ENCODE results near the gene AP3S2. TPM values are rescaled to one million over a fixed set of nuclear protein-coding genes. Genes with fewer than 3 reads are reported as not detected.

AP3S2 gene
- total and polyA plus RNA-seq, 2 of the 13 experiments (the other 11 are each of a cell fraction or from before 2014, with no cell fraction given), result 17.6 to 44.4 TPM

DNA sequence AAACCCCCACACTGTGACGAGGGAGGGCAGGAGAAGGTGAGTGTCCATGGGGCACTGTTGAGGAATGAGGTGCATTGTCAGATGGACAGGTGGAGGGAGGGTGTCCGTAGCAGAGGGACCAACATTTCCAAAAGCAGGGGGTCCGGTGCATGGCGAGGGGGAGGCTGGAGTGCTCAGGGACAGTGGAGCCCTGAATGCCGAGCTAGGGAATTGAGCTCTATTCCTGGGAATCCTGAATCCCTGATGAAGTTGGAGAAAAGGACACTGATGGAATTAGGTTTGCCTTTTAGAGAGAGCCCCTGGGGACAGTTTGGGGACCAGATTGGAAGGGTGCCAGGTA is 71.2 kb downstream of the AP3S2 start (continued):
- TF ChIP-seq PCBP2 (optimal IDR thresholded peaks at IDR 0.05; ENCODE audit: low read depth, low read length, poor library complexity, severe bottlenecking), result no peak

DNA sequence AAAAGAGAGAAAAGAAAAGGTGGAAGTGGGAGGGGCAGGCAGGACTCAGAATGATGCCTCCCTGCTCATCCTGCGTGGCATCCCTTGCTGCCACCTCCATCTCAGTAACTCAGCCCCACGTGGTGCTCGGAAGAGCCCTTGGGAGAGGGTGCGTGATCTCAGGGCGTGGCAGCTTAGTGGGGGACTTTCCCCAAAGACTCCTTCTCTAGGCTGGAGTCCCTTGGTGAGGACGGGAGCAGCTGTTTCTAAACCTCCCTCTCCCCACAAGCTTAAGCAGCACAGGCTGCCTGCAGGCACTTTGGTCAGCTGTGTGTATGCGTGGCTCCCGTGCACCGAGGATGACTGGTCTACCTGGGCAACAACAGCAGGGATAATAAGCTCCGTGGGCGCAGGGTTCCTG is 71.8 kb downstream of the AP3S2 start:
- H3K4me1 ChIP-seq (ENCODE audit: insufficient read depth, low read length), result peaks cover 51% of the 10 kb centered on the region
- in situ Hi-C loops (cut with HindIII; ENCODE audit: extremely low pct_ligation_motif_present, low pct_unique_long_range_greater_than_20kb), result no loop called here
- no peak overlapping the region for H3K27ac ChIP-seq (ENCODE audit: extremely low read length, insufficient read depth, low read length)
- WGBS (ENCODE audit: low lambda C conversion rate), result 76% methylated on average over 7 of the region's 11 CpGs
- DNase-seq (ENCODE audit: low spot score) (no peak), ATAC-seq (no peak), FAIRE-seq (no peak)
- intact Hi-C loops (cut with micrococcal nuclease; ENCODE audit: unreplicated experiment), result no loop called here
- H2AFZ ChIP-seq (ENCODE audit: low read length), result no peak overlapping the region
- ChIA-PET CTCF (ENCODE audit: low intra/inter-chr PET ratio, low total read pairs) (no interaction called here), POLR2A (no interaction called here)
- no peaks in the 10 kb centered on the region for H3K36me3 ChIP-seq (replicated peaks in 1 of 2; ENCODE audit: control insufficient read depth in 1 of 2, insufficient read depth in 2 of 2, low read length in 2 of 2)
- H3K4me2 ChIP-seq (ENCODE audit: low read depth, low read length), result no peak overlapping the region
- H3K27me3 ChIP-seq (ENCODE audit: control insufficient read depth in 1 of 2, insufficient read depth in 2 of 2, low read length in 2 of 2), result peaks cover 0 to 15% of the 10 kb centered on the region in 2 experiments; a peak in 1 of 5 replicates
- H3K4me3 ChIP-seq (replicated peaks in 1 of 3; ENCODE audit: insufficient read depth in 1 of 3, low read depth in 2 of 3, low read length in 3 of 3), result no peak overlapping the region
- H3K9ac ChIP-seq (ENCODE audit: insufficient read depth, low read depth, low read length), result no peak overlapping the region
- TF ChIP-seq ZFY (CRISPR knock-in tag; IDR thresholded peaks at IDR 0.05) (no peak), ZNF749 (CRISPR knock-in tag; IDR thresholded peaks at IDR 0.05; ENCODE audit: borderline replicate concordance) (no peak), ZNF773 (CRISPR knock-in tag; IDR thresholded peaks at IDR 0.05; ENCODE audit: borderline replicate concordance) (no peak), KDM5A (IDR thresholded peaks at IDR 0.05; ENCODE audit: borderline replicate concordance, low read length) (no peak), ZNF572 (CRISPR knock-in tag; IDR thresholded peaks at IDR 0.05) (no peak), ZNF317 (CRISPR knock-in tag; IDR thresholded peaks at IDR 0.05) (no peak), ZNF326 (CRISPR knock-in tag; IDR thresholded peaks at IDR 0.05; ENCODE audit: borderline replicate concordance) (no peak), ELF3 (CRISPR knock-in tag; IDR thresholded peaks at IDR 0.05) (no peak), PAF1 (CRISPR knock-in tag; IDR thresholded peaks at IDR 0.05) (no peak), CENPT (CRISPR knock-in tag; IDR thresholded peaks at IDR 0.05; ENCODE audit: low read depth) (no peak)
- TF ChIP-seq, protein P1, sequence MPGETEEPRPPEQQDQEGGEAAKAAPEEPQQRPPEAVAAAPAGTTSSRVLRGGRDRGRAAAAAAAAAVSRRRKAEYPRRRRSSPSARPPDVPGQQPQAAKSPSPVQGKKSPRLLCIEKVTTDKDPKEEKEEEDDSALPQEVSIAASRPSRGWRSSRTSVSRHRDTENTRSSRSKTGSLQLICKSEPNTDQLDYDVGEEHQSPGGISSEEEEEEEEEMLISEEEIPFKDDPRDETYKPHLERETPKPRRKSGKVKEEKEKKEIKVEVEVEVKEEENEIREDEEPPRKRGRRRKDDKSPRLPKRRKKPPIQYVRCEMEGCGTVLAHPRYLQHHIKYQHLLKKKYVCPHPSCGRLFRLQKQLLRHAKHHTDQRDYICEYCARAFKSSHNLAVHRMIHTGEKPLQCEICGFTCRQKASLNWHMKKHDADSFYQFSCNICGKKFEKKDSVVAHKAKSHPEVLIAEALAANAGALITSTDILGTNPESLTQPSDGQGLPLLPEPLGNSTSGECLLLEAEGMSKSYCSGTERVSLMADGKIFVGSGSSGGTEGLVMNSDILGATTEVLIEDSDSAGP (CRISPR knock-in tag; IDR thresholded peaks at IDR 0.05; ENCODE audit: borderline replicate concordance), result no peak
- TF ChIP-seq, protein P2, sequence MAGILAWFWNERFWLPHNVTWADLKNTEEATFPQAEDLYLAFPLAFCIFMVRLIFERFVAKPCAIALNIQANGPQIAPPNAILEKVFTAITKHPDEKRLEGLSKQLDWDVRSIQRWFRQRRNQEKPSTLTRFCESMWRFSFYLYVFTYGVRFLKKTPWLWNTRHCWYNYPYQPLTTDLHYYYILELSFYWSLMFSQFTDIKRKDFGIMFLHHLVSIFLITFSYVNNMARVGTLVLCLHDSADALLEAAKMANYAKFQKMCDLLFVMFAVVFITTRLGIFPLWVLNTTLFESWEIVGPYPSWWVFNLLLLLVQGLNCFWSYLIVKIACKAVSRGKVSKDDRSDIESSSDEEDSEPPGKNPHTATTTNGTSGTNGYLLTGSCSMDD (CRISPR knock-in tag; IDR thresholded peaks at IDR 0.05), result no peak
- TF ChIP-seq, protein P3, sequence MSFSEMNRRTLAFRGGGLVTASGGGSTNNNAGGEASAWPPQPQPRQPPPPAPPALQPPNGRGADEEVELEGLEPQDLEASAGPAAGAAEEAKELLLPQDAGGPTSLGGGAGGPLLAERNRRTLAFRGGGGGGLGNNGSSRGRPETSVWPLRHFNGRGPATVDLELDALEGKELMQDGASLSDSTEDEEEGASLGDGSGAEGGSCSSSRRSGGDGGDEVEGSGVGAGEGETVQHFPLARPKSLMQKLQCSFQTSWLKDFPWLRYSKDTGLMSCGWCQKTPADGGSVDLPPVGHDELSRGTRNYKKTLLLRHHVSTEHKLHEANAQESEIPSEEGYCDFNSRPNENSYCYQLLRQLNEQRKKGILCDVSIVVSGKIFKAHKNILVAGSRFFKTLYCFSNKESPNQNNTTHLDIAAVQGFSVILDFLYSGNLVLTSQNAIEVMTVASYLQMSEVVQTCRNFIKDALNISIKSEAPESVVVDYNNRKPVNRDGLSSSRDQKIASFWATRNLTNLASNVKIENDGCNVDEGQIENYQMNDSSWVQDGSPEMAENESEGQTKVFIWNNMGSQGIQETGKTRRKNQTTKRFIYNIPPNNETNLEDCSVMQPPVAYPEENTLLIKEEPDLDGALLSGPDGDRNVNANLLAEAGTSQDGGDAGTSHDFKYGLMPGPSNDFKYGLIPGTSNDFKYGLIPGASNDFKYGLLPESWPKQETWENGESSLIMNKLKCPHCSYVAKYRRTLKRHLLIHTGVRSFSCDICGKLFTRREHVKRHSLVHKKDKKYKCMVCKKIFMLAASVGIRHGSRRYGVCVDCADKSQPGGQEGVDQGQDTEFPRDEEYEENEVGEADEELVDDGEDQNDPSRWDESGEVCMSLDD (CRISPR knock-in tag; IDR thresholded peaks at IDR 0.05; ENCODE audit: borderline replicate concordance), result no peak
- TF ChIP-seq, protein P4, sequence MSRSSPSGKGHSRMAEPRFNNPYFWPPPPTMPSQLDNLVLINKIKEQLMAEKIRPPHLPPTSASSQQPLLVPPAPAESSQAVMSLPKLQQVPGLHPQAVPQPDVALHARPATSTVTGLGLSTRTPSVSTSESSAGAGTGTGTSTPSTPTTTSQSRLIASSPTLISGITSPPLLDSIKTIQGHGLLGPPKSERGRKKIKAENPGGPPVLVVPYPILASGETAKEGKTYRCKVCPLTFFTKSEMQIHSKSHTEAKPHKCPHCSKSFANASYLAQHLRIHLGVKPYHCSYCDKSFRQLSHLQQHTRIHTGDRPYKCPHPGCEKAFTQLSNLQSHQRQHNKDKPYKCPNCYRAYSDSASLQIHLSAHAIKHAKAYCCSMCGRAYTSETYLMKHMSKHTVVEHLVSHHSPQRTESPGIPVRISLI (CRISPR knock-in tag; IDR thresholded peaks at IDR 0.05; ENCODE audit: borderline replicate concordance), result no peak
- no peaks in the 10 kb centered on the region for H3K9me3 ChIP-seq (ENCODE audit: low read length)
- no peaks in the 10 kb centered on the region for H3K79me2 ChIP-seq (ENCODE audit: insufficient read depth, low read length)
- BruUV-seq (replicated peaks), result no TSS peak
- H4K20me1 ChIP-seq (ENCODE audit: insufficient read depth, low read length), result no peaks in the 10 kb centered on the region

Measured in HepG2 (cell line).